HT-29 (cell line): ENCODE results near the gene CBX2. TPM values are rescaled to one million over a fixed set of nuclear protein-coding genes. Genes with fewer than 3 reads are reported as not detected.
"Not testable (repeated sequence)": the region's sequence is repeated elsewhere in the genome, so short reads cannot be mapped to it uniquely, and the experiment has no call there.

Source experiments
- DNase-seq: peaks from one replicate; pipeline ENCODE4 v3.0.0-alpha.2; 2015; ENCODE audit warnings: low spot score
- total RNA-seq: library from RNA; depleted of rRNA; stranded (reverse); fragments of >200 nt; shearing (Covaris generic); gene quantifications from 2 replicates; pipeline ENCODE4 v1.2.3, GENCODE V29; 2014

CBX2 gene
- total RNA-seq, 1 experiment from 2014 or later, result 13.4 TPM

DNA sequence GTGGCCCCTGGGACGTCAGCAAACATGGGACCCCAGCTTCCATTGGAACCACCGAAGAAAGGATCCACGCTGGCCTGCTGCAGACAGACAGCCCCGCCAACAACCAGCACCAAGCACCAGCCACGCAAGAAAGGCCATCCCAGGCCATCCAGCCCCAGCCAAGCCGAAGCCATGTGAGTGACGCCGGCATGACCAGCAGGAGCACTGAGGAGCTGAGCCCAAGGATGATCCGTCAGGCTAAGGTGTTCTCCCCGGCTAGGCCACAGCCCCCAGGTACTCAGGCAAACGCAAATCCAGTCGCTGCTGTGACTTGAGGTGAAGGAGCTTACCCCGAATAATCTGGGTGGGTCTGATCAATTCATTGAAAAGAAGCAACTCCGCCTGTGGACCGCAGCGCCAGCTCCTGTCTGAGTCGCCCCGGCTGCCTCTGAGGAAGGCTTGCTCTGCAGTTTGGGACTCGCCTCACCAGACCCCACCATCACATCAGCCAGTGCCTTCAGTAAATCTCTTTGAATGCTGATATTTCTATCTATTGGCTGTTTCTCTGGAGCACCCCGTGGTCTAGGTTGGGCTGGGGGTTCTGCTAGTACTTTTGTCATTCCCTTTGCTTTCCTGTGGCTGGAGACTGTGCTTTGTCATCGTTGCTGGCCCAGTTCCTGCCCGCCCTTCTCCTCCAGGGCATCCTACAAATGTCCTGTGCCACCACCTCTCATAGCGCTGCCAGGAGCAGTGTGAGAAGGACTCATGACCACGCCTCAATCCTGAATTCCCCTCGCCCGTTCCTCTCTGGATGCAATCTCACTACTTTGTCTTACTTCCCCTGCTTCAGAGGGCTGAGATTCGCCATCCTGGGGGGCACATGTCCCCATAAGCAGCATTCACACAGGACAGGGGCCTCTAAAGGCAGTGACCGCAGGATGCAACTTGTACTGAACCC lies 8.1 kb upstream of the CBX2 start:
- no peak for DNase-seq

DNA sequence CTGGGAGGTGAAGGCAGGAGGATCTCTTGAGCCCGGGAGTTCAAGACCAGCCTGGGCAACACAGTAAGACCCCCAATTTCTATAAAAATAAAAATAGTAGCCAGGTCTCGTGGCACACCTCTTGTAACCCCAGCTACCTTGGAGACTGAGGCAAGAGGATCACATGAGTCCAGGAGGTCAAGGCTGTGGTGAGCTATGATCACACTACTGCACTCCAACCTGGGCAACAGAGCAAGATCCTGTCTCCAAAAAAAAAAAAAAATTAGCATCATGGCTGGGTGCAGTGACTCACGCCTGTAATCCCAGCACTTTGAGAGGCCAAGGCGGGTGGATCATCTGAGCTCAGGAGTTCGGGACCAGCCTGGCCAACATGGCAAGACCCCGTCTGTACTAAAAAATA lies 6.7 kb upstream of the CBX2 start:
- DNase-seq, result no peak

DNA sequence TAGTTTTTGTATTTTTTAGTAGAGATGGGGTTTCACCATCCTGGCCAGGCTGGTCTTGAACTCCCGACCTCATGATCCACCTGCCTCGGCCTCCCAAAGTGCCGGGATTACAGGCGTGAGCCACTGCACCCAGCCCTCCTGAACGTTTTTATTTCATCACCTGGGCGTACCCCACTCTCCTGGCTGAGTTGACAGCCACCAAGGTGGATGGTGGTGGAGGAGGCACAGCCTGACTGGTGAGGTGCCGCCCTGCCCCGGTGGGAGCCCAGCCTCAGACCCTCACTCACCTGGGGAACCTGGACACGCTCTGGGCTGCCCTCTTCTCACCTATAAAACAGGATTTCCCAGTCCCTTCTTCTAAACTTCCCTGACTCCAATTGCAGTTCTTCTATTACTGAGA lies 5.2 kb upstream of the CBX2 start:
- not testable (repeated sequence) for DNase-seq

DNA sequence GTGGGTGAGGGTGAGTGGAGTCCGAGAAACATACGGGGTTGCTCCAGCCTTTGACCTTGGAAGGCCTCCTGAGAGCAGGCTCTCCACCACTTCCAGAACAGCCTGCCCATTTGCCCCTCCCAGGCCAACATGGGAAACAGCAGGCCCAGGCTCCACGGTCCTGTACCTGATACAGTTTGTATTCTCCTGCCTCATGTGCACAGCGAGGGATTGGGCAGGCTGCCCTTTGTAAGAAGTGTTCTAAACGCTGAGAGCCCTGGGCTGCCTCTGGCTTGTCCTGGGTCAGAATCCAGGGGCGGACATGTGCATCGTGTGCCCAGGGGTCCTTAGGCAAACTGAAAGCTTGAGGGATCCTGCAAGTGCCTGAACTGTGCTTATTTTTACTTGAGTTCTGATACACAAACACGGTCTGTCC lies 3.4 kb upstream of the CBX2 start:
- no peak for DNase-seq

DNA sequence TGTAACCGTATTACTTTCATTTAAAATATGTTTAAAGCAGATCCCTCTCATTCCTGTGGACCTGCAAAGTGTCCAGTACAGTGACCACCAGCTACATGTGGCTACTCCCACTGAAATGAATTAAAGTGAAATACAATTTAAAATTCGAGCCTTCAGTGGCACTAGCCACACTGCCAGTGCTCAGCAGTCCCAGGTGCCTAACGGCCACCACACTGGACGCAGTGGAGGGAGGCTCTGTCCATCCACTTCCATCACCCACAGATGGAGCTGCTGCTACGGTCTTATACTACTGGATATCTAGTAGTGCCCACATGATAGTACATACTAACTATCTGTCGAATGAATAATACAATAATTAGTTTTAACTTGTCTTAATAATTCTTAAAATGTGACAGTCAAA lies 2.3 kb upstream of the CBX2 start:
- DNase-seq, result no peak

DNA sequence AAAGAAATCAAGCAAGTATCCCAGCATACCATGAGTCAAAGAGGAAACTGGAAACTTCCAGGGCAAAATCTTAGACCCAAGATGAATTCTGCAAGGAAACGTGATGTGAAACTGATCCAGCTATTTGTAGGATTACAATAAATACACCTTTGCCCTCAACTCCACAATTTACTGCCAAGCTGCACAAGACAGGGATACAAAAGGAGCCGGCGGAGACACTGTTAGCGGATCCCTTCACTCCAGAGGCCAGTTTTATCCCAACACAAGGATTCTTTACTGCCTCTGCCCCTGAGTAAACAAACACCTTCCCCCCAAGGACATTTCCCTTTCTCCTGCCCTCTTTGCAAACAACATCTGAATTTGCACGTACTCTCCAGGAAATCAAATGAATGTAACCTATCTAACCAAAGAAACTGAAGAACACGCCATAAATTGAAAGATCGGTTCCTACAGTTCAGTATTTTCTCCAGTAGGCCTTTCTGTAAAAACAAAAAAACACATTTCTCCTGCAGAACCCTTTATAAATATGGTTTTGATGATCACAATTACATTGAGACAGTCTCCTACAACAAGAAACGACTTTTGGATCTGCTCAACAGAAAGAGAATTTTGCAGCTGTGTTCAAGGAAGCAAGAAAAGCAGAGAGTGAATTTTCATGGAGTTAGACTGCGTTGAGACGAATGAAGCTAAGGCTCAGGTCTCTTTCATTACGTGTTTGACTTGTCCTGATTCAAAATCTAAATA lies 1.4 kb upstream of the CBX2 start:
- no peak for DNase-seq

GRCh38 chr17:79777120-79777893 lies 641 bp upstream of the CBX2 start:
- DNase-seq, result peak; percentile 16

DNA sequence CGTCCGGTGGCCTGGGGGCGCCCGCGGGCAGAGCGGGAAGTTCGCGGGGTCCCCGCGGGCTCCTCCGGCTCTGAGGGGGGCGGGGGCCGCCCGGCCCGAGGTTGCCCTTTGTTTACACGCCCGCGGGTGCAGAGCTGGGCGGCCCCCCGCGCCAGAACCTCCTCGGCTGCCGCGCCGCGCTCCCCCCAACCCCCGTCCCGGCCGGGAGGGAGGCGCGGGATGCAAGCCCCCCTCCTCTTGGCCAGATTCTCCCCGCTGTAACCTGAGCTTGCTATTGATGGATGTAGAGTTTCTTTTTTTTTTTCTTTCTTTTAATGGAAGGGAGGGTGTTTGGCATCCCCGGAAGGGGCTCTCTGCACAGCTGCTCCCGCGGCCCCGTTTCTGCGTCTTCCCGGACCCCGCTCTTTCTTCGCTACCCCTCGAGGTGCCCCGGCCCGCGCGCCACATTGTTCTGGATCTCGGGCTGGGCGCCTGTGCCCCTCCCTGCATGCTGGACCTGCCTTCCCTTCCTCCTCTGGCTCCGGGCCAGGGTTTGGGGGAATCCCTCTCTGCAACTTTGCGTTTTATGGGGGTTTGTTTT lies 646 bp downstream of the CBX2 start:
- DNase-seq, result no peak

DNA sequence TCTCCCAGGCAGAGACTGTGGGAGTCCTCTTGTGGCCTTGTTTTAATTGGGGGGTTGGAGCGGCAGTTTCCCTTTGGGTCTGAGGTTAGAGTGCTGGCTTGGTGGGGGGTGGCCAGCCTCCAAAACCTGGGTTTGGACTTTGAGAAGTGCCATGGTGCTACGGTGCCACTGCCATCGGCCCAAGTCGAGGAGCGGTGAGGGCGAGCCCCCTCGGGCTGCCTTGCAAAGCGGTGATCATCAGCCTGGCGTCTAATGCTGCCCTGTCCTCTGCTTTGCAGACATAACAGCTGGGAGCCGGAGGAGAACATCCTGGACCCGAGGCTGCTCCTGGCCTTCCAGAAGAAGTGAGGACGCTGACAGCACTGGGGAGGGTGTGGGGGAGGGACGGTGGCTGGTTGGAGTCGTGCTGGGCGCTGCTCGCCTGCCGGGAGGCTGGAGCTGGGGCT lies 1.2 kb downstream of the CBX2 start:
- DNase-seq, result no peak

DNA sequence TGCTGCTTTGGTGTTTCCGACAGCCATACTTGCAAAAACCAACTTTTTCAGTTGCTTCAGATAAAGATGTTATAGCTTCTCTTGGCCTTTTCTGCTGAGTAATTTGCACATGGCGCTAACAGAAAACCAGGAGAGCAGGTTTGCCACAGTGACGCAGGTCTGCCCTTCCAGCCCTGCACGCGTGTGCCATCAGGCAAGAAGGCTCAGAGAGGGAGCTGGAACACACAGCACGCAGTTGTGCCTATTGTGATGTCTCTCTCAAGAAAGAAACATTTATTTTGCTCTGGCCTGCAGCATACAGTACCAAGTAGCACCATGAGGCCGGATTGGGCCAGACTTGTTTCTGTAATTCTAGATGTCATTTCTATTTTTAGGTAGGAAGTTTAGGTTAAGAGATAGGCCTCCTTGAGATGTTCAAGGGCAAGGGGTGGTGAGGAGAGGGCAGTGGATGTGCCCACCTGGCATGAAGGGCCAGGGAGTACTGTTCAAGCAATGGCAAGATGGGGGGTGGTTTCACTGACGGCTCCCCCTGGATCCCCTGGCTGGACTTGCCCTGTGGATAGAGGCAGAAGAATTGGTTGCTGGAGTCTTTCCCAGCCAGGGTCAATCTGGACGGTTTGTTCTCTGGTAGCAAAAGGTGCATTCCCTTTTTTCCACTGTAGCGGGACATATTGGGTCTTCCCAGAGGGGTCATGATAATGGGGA lies 1.9 kb downstream of the CBX2 start:
- DNase-seq, result no peak

- no peak for DNase-seq
Observed at GRCh38 chr17:79781012-79781650, 3.2 kb downstream of the CBX2 start.

- no peak for DNase-seq
Observed at GRCh38 chr17:79781736-79782575, 4.0 kb downstream of the CBX2 start.

- no peak for DNase-seq
Observed at GRCh38 chr17:79783891-79784290, 5.9 kb downstream of the CBX2 start.

DNA sequence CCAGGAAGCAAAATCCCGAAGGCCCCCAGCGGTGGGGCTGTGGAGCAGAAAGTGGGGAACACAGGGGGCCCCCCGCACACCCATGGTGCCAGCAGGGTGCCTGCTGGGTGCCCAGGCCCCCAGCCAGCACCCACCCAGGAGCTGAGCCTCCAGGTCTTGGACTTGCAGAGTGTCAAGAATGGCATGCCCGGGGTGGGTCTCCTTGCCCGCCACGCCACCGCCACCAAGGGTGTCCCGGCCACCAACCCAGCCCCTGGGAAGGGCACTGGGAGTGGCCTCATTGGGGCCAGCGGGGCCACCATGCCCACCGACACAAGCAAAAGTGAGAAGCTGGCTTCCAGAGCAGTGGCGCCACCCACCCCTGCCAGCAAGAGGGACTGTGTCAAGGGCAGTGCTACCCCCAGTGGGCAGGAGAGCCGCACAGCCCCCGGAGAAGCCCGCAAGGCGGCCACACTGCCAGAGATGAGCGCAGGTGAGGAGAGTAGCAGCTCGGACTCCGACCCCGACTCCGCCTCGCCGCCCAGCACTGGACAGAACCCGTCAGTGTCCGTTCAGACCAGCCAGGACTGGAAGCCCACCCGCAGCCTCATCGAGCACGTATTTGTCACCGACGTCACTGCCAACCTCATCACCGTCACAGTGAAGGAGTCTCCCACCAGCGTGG lies 6.5 kb downstream of the CBX2 start:
- DNase-seq, result no peak

GRCh38 chr17:79785017-79785899 lies 7.3 kb downstream of the CBX2 start:
- no peak for DNase-seq

- no peak for DNase-seq
Observed at GRCh38 chr17:79785900-79786810, 8.2 kb downstream of the CBX2 start.
